GM21786 (cell line): ENCODE data around the gene DNPEP.

Experiments
- ATAC-seq: cut with Tn5 transposase; IDR thresholded peaks from one replicate; pipeline ENCODE4 v1.9.1; 2021; ENCODE audit not compliant: unreplicated experiment

Gene DNPEP

GRCh38 chr2:219387306-219388120 lies at the start of gene DNPEP:
Gene DNPEP, minus strand, starts transcription at chr2:219387912. Its CDS starts 118 bp downstream, at chr2:219387794.
- peak; percentile 64 for ATAC-seq

- no peak for ATAC-seq
Observed at GRCh38 chr2:219437141-219437540, 49.4 kb upstream of the DNPEP start.

DNA sequence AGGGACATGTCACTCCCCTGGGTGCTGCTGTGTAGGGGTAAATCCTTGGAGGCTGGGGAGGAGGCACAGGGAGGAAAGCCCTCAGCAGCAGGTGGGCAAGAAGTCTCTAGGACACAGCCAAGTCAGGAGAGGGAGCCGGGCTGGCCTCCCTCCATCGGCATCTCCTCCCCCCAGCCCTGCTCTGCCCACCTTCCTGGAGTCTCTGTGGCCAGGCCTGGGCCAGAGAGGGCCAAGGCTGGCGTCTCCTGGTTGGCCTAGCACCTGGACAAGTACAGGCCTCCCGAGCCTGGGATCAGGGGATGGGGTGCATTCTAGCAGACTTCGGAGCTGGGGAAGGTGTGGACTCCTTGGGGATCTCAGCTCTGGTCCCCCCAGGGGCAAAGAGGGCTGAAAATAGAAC lies 48.8 kb upstream of the DNPEP start:
- ATAC-seq: no peak

DNA sequence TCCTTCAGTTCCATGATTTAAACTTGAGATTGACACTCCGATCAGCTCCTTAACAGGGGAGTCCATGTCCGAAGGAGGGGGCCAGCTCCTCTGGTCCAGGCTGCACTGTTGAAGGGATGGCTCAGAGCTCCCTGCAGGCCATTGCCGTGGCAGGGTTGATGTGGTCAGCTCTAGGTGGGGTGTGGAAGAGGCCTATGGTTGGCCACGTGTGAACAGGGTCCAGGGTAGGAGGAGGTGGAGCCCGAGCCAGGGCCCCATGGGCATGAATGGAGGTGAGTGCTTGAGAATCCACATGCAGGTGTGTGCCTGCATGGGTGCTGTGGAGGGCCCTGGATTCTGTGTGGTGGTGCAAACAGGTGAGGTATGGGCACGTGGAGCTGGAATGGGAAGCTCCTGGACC lies 48.0 kb upstream of the DNPEP start:
- no peak for ATAC-seq

- ATAC-seq: no peak
Observed at GRCh38 chr2:219434718-219435525, 47.2 kb upstream of the DNPEP start, which contains the start of gene SPEG. Gene SPEG, plus strand, starts transcription at chr2:219434843. Its CDS starts 135 bp downstream, at chr2:219434978.

- ATAC-seq: no peak
Observed at GRCh38 chr2:219434468-219434717, 46.7 kb upstream of the DNPEP start.

DNA sequence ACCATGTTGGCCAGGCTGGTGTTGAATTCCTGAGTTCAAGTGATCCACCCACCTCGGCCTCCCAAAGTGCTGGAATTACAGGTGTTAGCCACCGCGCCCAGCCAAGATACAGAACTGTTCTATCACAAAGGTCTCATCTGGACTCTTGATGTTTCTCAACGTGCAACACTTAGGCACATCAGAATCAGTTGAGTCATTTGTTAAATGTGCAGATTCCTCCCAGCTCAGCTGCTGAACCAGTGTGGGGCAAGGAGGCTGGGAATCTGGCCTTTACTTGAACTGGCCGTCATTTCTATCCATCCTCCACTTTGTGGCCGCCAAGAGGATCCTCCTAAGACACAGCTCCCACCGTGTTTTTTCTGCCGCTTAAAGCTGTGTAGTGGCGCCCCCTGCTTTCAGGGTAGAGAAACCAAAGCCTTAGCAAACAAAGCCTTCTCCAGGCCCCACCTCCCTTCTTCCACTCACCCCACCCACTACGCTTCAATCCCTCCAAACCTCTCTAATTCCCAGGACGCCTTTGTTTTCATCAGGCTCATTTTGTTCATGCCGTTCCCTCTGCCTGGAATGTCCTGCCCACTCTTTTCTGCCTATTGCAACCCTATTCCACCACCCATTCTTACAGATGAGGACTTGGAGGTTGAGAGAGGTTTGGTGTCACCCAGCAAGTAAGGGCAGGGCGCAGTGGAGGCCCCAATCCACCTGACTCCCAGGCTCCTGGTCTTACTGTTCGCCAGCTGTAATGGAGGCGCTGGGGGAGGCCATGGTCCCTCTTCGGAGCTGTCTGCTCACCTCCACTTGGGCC lies 46.2 kb upstream of the DNPEP start:
- no peak for ATAC-seq

DNA sequence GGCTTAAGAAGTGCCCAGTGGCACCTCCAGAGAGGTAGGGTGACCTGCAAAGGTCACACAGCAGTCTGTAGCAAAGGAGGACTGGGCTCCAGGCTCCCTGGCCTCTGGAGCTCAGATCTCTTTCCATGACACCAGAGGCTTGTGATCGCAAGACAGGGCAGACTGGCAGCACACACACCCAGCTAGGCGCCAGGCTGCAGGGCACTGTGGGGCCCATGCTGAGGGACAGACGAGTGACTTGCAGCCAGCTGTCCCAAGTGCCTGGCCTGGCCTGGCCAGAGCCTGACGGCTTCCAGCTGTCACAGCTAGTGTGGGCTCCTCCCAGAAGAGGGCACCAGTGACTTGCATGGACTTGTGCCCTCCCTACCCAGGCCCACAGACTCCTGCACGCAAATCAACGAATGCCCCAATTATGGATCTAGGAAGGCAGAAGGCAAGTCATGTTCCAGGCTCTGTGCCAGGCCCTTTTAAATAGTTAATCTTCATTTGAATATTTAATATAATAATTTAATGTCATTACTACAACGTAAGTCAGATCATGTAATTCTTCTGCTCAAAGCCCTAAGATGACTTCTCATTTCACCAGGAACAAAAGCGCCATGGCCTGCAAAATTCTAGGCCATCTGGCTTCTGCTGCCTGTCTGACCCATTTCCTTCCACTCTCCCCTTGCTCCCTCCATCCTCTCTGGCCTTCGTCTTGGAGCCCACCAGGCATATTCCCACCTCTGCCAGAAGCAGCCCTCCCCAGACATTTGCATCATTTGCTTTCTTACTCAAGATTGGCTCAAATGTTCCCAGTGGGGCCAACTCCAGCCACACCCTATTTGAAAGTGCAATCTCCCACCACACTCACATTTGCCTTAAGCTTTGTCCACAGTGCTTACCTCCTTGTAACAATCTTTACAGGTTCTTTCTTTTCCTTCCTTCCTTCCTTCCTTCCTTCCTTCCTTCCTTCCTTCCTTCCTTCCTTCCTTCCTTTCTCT lies 43.2 kb upstream of the DNPEP start:
- ATAC-seq: no peak

- ATAC-seq: no peak
Observed at GRCh38 chr2:219429958-219430606, 42.4 kb upstream of the DNPEP start.

- ATAC-seq: no peak
Observed at GRCh38 chr2:219428469-219428868, 40.8 kb upstream of the DNPEP start.

DNA sequence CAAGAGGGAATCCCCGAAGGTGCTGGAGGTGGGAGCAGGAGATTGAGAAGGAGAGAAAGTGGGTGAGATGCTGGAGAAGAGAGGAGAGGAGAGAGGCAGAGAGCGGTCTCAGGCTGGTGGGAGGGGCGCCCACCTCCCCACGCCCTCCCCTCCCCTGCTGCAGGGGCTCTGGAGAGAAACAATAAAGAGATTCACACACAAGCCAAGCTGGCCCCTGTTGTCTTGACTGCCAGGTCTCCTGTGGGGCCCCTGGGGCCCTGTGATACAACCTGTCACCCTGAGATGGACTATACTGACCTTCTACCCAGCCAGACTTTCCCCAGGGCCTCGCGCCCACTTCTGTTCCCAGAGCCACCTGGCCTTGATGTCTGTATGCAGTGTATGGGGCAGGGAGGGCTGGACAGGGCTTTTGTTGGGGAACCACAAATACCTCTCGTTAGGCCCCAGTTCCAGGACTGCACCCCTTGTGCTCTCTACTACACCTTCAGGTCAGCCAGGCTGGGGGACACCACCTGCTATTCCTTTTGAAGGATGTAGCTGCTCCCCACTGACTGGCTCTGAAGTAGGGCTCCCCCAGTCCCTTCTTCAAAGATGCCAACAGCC lies 38.9 kb upstream of the DNPEP start:
- no peak for ATAC-seq

- ATAC-seq: no peak
Observed at GRCh38 chr2:219426068-219426443, 38.3 kb upstream of the DNPEP start.

DNA sequence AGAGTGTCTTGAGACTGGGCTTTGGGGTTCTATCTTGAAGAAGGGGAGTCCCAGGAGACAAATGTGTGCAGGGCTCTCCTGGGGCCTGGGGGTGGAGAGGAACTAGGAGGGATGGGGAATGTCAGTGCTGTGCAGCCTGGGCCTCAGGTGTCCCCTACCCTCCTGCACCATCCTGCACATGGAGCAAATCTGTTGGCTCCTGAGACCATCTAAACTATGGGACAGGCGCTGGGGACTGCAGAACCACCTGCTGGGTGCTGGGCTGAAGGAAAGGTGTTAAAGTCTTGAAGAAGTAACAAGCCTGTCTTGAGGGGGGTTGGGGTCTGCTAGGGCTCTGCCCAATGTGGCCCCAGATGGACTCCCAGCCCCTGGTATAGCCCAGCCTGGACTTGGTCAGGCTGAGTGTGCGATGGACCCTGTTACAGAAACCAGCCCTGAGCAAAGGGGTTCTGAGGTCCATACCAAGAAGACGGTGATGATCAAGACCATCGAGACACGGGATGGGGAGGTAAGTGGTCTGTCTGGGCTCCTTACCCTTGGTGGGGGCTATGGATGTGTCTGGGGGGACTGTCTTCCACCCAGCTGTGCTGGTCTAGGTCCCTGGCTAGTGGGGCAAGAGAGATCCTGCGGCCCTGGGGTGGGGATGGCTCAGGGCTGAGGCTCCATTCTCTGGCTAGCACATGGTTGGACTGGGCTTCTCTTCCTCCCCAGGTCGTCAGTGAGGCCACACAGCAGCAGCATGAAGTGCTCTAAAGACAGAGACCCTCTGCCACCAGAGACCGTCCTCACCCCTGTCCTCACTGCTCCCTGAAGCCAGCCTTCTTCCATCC lies 37.7 kb upstream of the DNPEP start:
- no peak for ATAC-seq

GRCh38 chr2:219423652-219424377 lies 36.1 kb upstream of the DNPEP start:
- no peak for ATAC-seq

- ATAC-seq: no peak
Observed at GRCh38 chr2:219422952-219423534, 35.3 kb upstream of the DNPEP start.

GRCh38 chr2:219421323-219421722 lies 33.6 kb upstream of the DNPEP start:
- no peak for ATAC-seq

- no peak for ATAC-seq
Observed at GRCh38 chr2:219420687-219421086, 33.0 kb upstream of the DNPEP start.
